Erythroblast (primary cell): ENCODE measurements around the gene CCNY.

Experiments
- DNase-seq, 2 experiments: peaks; one replicate each; lab custom pipeline; 2025; lab: John Stamatoyannopoulos, UW
- GATA1 ChIP-seq: IDR thresholded peaks from 2 replicates; pipeline ENCODE4 v1.6.1; 2011; ENCODE audit warnings: low read depth, mild to moderate bottlenecking, control low read depth, low read length, moderate library complexity
- POLR2A ChIP-seq: IDR thresholded peaks from 2 replicates; pipeline ENCODE4 v1.6.1; 2011; ENCODE audit warnings: mild to moderate bottlenecking, low read length

Gene CCNY

GRCh38 chr10:35546824-35547225, 210.5 kb downstream of the CCNY start:
- DNase-seq, result no peak
- no peak for TF ChIP-seq GATA1
- no peak for TF ChIP-seq POLR2A

DNA sequence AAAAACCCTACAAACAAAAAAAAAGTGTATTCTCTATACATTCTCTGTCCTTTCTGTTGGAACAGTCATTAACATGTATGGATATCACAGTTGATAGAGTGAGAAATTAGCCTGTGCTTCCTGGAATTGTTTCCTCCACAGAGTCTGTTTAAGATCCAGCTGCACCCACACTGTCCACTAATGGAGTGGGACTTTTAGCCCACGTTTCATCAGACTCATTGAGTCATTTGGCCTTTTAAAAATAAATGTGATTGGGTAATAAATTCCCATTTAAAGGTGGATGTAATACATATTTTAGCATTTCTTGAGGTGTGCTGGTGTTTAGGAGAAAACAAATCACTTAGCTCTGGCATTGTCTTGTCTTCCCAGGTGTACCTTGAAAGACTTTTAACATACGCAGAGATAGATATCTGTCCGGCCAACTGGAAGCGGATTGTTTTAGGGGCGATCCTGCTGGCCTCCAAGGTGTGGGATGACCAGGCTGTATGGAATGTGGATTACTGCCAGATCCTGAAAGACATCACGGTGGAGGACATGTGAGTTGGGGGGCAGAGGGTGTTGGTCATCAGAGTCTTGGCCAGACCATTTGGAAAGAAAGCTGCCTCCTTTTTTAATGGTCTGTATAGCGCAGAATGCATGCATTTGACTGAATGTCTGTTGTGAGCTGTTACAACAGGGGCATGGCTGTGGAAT, 216.5 kb downstream of the CCNY start:
- no peak for DNase-seq
- no peak for TF ChIP-seq GATA1
- no peak for TF ChIP-seq POLR2A

DNA sequence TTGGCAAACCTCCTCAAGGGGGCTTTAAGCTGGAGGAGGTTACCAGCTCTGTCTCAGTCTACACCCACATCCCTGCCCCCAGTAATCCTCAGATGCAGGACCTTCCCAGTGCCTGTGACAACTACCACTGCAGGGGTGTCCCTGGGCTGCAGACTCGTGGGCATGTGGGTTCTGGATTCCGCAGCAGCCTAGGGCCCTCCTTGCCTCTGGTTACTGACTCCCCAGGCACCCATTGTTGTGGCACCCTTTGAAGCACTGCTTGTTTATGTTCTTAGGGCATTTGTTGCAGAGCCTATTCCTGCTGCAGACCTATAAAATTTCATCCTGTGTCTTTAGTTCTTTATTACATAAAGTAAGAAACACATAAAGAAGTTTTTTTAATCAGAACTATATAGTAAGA, 217.7 kb downstream of the CCNY start:
- no peak for DNase-seq

GRCh38 chr10:35554461-35555056, 218.2 kb downstream of the CCNY start:
- TF ChIP-seq GATA1 (no peak), POLR2A (no peak)

More for the DNA sequence above, 217.7 kb downstream of the CCNY start:
- TF ChIP-seq POLR2A (no peak), GATA1 (no peak)

DNA sequence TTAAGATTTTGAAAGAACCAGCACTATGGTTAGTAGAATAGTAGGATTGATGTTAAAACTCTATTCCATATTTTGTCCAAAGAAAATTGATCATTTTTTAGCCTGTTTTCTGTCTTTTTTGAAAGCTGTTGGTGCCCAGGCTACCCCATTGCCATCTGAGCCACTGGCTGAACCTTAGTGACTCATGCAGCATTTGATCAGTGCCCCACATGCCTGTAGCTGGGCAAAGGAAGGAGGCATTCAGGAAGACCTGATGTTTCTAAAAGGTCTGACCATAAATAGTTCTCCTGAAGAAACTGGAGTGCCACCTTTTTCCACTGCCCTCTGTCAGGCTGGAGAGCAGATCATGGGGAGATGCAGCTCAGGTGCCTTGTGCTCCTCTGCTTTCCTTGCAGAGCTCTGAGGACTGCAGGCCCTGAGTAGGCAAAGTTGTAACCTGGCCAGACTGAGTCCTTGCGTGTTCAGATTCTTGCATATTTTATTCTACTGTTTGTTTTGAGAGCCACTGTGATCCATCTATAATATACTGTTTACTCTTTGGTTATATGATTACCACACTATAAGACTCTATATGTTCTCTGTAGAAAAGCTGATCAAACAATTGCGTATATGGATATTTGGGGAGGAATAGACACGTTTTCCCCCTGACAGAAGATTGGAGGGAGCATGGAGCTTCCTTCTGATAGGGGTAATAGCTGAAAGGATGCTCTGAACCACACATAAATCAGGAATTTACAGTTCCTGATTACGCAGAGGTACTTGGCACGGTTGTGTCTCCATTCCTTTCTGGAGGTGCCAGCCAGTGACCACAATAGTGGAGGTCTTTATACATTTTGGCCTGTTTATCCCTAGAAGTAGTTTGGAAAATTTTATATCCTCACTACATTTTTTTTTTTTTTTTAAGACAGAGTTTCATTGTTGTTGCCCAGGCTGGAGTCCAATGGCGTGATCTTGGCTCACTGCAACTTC, 219.9 kb downstream of the CCNY start:
- DNase-seq, result no peak
- TF ChIP-seq POLR2A (no peak), GATA1 (no peak)

More at GRCh38 chr10:35554461-35555056, 218.2 kb downstream of the CCNY start:
- no peak for DNase-seq

- no peak for TF ChIP-seq POLR2A
- no peak for TF ChIP-seq GATA1
- DNase-seq, result no peak
Measured at GRCh38 chr10:35558276-35558675, 222.0 kb downstream of the CCNY start.

DNA sequence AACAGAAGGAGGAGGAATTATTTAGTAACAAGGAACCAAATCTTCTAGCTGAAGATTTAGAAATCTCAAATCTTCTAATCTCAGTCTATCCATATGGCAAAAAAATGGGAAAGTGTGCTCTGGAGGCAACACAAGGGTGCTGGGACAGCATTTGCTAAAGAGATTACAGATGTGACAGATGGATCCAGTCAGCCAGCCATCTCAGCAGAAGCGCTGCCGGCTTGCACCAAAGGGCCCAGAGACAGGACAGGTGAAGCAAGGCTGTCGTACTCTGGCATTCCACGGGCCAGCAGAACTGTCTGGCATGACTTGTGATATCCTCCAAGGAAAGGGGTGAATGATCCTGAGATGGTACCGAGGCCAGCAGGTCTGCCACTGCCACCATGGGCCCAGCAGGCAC, 223.1 kb downstream of the CCNY start:
- DNase-seq, result no peak
- no peak for TF ChIP-seq POLR2A

- TF ChIP-seq GATA1 (no peak), POLR2A (no peak)
- DNase-seq, result no peak
Measured at GRCh38 chr10:35561715-35562114, 225.4 kb downstream of the CCNY start.

GRCh38 chr10:35562427-35562826, 226.1 kb downstream of the CCNY start:
- DNase-seq, result no peak
- TF ChIP-seq POLR2A (no peak), GATA1 (no peak)

DNA sequence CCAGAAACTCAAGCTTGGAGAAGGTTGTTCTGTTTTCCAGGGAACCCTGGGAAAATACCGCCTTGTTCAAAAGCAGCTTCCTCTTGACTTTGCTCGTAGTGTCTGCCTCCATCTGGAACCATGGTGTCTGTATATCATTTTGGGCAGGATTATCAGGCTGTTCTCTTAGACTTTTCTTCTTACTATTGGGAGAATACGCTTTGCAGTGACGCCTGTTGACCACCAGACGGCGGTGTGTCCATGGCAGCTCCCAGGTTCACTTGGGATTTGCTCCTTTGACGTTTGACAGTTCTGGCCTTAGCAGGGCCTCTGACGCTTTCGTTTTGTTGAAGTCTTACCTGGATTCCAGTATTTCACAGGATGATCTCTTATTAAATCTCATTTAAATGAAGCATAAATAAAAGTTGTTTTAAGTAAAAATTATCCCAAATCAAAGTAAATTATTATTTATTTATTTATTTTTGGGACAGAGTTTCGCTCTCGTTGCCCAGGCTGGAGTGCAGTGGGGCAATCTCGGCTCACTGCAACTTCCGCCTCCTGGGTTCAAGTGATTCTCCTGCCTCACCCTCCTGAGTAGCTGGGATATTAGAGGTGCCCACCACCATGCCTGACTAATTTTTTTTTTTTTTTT, 227.1 kb downstream of the CCNY start:
- TF ChIP-seq GATA1 (no peak), POLR2A (no peak)

GRCh38 chr10:35564341-35564968, 228.1 kb downstream of the CCNY start:
- TF ChIP-seq GATA1, result no peak
- TF ChIP-seq POLR2A, result no peak

More for the DNA sequence above, 227.1 kb downstream of the CCNY start:
- DNase-seq, result peak; percentile 72 to 84

GRCh38 chr10:35565602-35566081, 229.3 kb downstream of the CCNY start:
- no peak for DNase-seq
- no peak for TF ChIP-seq POLR2A
- no peak for TF ChIP-seq GATA1

More at GRCh38 chr10:35564341-35564968, 228.1 kb downstream of the CCNY start:
- no peak for DNase-seq

DNA sequence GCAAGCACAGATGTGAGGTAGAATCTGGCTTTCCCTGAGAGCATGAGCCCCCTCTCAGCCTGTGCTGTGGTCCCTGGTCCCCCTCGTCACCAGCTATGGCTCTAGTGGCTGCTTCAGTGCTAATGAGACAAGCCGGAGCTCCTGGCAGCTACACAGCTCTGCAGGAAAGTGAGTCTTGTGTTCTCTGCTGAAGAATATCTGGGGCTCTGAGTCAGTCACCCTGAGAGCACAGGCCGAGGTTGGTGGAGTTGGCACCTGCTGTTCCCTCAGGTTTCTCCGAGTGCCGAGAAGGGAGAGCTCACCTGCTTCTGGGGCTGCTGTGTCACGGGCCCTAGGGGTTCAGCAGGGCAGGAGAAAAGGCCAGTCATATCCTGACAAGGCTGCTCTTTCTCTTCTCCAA, 231.6 kb downstream of the CCNY start:
- TF ChIP-seq GATA1 (no peak), POLR2A (no peak)
- DNase-seq, result no peak
